Retina (tissue), 1 donor: ENCODE measurements around the gene WDR53.
"Not testable (repeated sequence)": the region's sequence is repeated elsewhere in the genome, so short reads cannot be mapped to it uniquely, and the experiment has no call there.

Experiments used
- DNase-seq: peaks from one replicate; pipeline ENCODE4 v3.0.0-alpha.2; 2016

The WDR53 gene

GRCh38 chr3:196514913-196515621 lies 53.3 kb downstream of the WDR53 start, which contains the start of gene SMCO1:
Gene SMCO1 (minus strand): TSS chr3:196515346. CDS start chr3:196515209, 137 bp downstream.
- no peak for DNase-seq

GRCh38 chr3:196514350-196514716 lies 54.0 kb downstream of the WDR53 start:
- no peak for DNase-seq

- DNase-seq = no peak
These were observed 54.5 kb downstream of the WDR53 start for GRCh38 chr3:196513697-196514349.

GRCh38 chr3:196511646-196512425 lies 56.5 kb downstream of the WDR53 start:
- not testable (repeated sequence) for DNase-seq

GRCh38 chr3:196511108-196511507 lies 57.2 kb downstream of the WDR53 start:
- DNase-seq = not testable (repeated sequence)

GRCh38 chr3:196506687-196507086 lies 61.7 kb downstream of the WDR53 start:
- DNase-seq = no peak

GRCh38 chr3:196504556-196504955 lies 63.8 kb downstream of the WDR53 start:
- no peak for DNase-seq
